SK-N-MC (cell line): ENCODE data around the gene KCNQ1.

Experiments
- DNase-seq: peaks from one replicate; pipeline ENCODE4 v3.0.0-alpha.2; 2011; ENCODE audit warnings: low read depth, low spot score
- H3K27ac ChIP-seq: fragments of 200-600 bp; sonication (generic); 2 replicates; pipeline ENCODE4 v1.5.1; 2016; ENCODE audit warnings: mixed run types
- H3K36me3 ChIP-seq: fragments of 200-600 bp; sonication (generic); 2 replicates; pipeline ENCODE4 v1.6.1; 2017; ENCODE audit warnings: antibody characterized with exemption, low read length, mixed read lengths; ENCODE audit not compliant: insufficient read depth
- H3K4me3 ChIP-seq: fragments of 200-600 bp; sonication (generic); 2 replicates; pipeline ENCODE4 v1.5.1; 2016
- H3K9ac ChIP-seq: fragments of 200-600 bp; sonication (generic); 2 replicates; pipeline ENCODE4 v1.8.0; 2017; ENCODE audit warnings: mixed run types, mixed read lengths; ENCODE audit not compliant: insufficient read length
- H3K9me3 ChIP-seq: fragments of 200-600 bp; sonication (generic); 2 replicates; pipeline ENCODE4 v1.6.1; 2017; ENCODE audit warnings: low read depth, mild to moderate bottlenecking, antibody characterized with exemption, low read length, moderate library complexity, mixed read lengths
- EZH2 ChIP-seq: fragments of 200-600 bp; sonication (generic); IDR thresholded peaks from one replicate; pipeline ENCODE4 v1.6.1; 2017; ENCODE audit warnings: antibody characterized with exemption
- FOXP2 ChIP-seq: optimal IDR thresholded peaks from 2 replicates; pipeline ENCODE3; 2011; ENCODE audit warnings: mild to moderate bottlenecking, moderate library complexity; ENCODE audit not compliant: insufficient read depth; ENCODE audit errors: extremely low read length, control extremely low read depth
- POLR2AphosphoS5 ChIP-seq: IDR thresholded peaks from 2 replicates; pipeline ENCODE4 v1.6.1; 2012; ENCODE audit warnings: mild to moderate bottlenecking, low read depth, low read length, borderline replicate concordance

KCNQ1 gene

GRCh38 chr11:2667940-2668339 is 223.1 kb downstream of the KCNQ1 start:
- TF ChIP-seq FOXP2 (no peak), EZH2 (no peak), POLR2AphosphoS5 (no peak)
- Histone ChIP-seq H3K9me3 (no peaks in the 10 kb centered on the region), H3K27ac (no peak overlapping the region), H3K4me3 (no peak overlapping the region), H3K36me3 (peaks cover 33% of the 10 kb centered on the region; the same call in 1 of the 2 replicates), H3K9ac (no peak overlapping the region)
- DNase-seq: no peak

GRCh38 chr11:2668876-2669275 is 224.1 kb downstream of the KCNQ1 start:
- DNase-seq: no peak
- no peak for TF ChIP-seq EZH2
- TF ChIP-seq FOXP2: no peak
- TF ChIP-seq POLR2AphosphoS5: no peak
- no peaks in the 10 kb centered on the region for H3K9me3 ChIP-seq
- H3K9ac ChIP-seq: no peak overlapping the region
- peaks cover 33% of the 10 kb centered on the region; the same call in 1 of the 2 replicates for H3K36me3 ChIP-seq
- no peak overlapping the region for H3K27ac ChIP-seq
- no peak overlapping the region for H3K4me3 ChIP-seq

- peaks cover 33% of the 10 kb centered on the region; the same call in 1 of the 2 replicates for H3K36me3 ChIP-seq
- TF ChIP-seq POLR2AphosphoS5: no peak
- no peak for TF ChIP-seq FOXP2
- TF ChIP-seq EZH2: no peak
- H3K4me3 ChIP-seq: no peak overlapping the region
- no peak for DNase-seq
- no peak overlapping the region for H3K27ac ChIP-seq
- H3K9ac ChIP-seq: no peak overlapping the region
- no peaks in the 10 kb centered on the region for H3K9me3 ChIP-seq
Measured at GRCh38 chr11:2669634-2670469, 225.0 kb downstream of the KCNQ1 start.

GRCh38 chr11:2670541-2671100 is 225.8 kb downstream of the KCNQ1 start:
- no peak overlapping the region for H3K27ac ChIP-seq
- H3K4me3 ChIP-seq: no peak overlapping the region
- H3K36me3 ChIP-seq: peaks cover 33% of the 10 kb centered on the region; the same call in 1 of the 2 replicates
- no peaks in the 10 kb centered on the region for H3K9me3 ChIP-seq
- no peak for DNase-seq
- no peak overlapping the region for H3K9ac ChIP-seq
- TF ChIP-seq EZH2 (no peak), FOXP2 (no peak), POLR2AphosphoS5 (no peak)

GRCh38 chr11:2671748-2672147 is 226.9 kb downstream of the KCNQ1 start:
- H3K27ac ChIP-seq: no peak overlapping the region
- TF ChIP-seq FOXP2: no peak
- no peak for TF ChIP-seq EZH2
- no peak for TF ChIP-seq POLR2AphosphoS5
- H3K36me3 ChIP-seq: peaks cover 41% of the 10 kb centered on the region
- DNase-seq: no peak
- no peaks in the 10 kb centered on the region for H3K9me3 ChIP-seq
- no peak overlapping the region for H3K4me3 ChIP-seq
- no peak overlapping the region for H3K9ac ChIP-seq

- DNase-seq: no peak
- H3K36me3 ChIP-seq: peaks cover 45% of the 10 kb centered on the region
- H3K27ac ChIP-seq: no peak overlapping the region
- no peak overlapping the region for H3K9ac ChIP-seq
- no peaks in the 10 kb centered on the region for H3K9me3 ChIP-seq
- no peak for TF ChIP-seq FOXP2
- H3K4me3 ChIP-seq: no peak overlapping the region
Measured at GRCh38 chr11:2672553-2673249, 227.9 kb downstream of the KCNQ1 start.

GRCh38 chr11:2673250-2673610 is 228.4 kb downstream of the KCNQ1 start:
- H3K36me3 ChIP-seq: peaks cover 46% of the 10 kb centered on the region
- DNase-seq: no peak

GRCh38 chr11:2673871-2674471 is 229.2 kb downstream of the KCNQ1 start:
- H3K36me3 ChIP-seq: peaks cover 42% of the 10 kb centered on the region
- H3K27ac ChIP-seq: no peak overlapping the region
- no peak for TF ChIP-seq POLR2AphosphoS5
- no peak for TF ChIP-seq FOXP2
- no peak for TF ChIP-seq EZH2

More at GRCh38 chr11:2673250-2673610, 228.4 kb downstream of the KCNQ1 start:
- TF ChIP-seq EZH2 (no peak), FOXP2 (no peak), POLR2AphosphoS5 (no peak)
- Histone ChIP-seq H3K9me3 (no peaks in the 10 kb centered on the region), H3K4me3 (no peak overlapping the region), H3K27ac (no peak overlapping the region), H3K9ac (no peak overlapping the region)

More at GRCh38 chr11:2673871-2674471, 229.2 kb downstream of the KCNQ1 start:
- no peak overlapping the region for H3K4me3 ChIP-seq
- no peak overlapping the region for H3K9ac ChIP-seq
- H3K9me3 ChIP-seq: no peaks in the 10 kb centered on the region
- DNase-seq: no peak
